CD4-positive, alpha-beta T cell treated with Interleukin-17A for 4 hours (primary cell): ENCODE results near the gene HOXA7.

Experiments
- DNase-seq: peaks from one replicate; pipeline ENCODE4 v3.0.0-alpha.2; 2020; ENCODE audit warnings: mixed read lengths

The HOXA7 gene

GRCh38 chr7:27146491-27147198 lies 9.8 kb downstream of the HOXA7 start:
- no peak for DNase-seq

GRCh38 chr7:27145914-27146412 lies 10.5 kb downstream of the HOXA7 start:
- DNase-seq: no peak

- DNase-seq: no peak
These were observed 11.1 kb downstream of the HOXA7 start for GRCh38 chr7:27145165-27145913.

GRCh38 chr7:27144781-27145164 lies 11.7 kb downstream of the HOXA7 start:
- no peak for DNase-seq

GRCh38 chr7:27143950-27144780 lies 12.3 kb downstream of the HOXA7 start:
- no peak for DNase-seq

GRCh38 chr7:27143023-27143949 lies 13.2 kb downstream of the HOXA7 start, which contains the start of gene HOXA5:
Gene HOXA5, minus strand, starts transcription at chr7:27143681. Its CDS starts 74 bp downstream, at chr7:27143607.
- DNase-seq: no peak

GRCh38 chr7:27142580-27143022 lies 13.9 kb downstream of the HOXA7 start:
- no peak for DNase-seq

- no peak for DNase-seq
These were observed 14.4 kb downstream of the HOXA7 start for GRCh38 chr7:27141923-27142579.

- no peak for DNase-seq
These were observed 15.1 kb downstream of the HOXA7 start for GRCh38 chr7:27141137-27141922.

GRCh38 chr7:27140126-27140857 lies 16.2 kb downstream of the HOXA7 start:
- DNase-seq: no peak

GRCh38 chr7:27139334-27140125 lies 16.9 kb downstream of the HOXA7 start:
- DNase-seq: no peak

- DNase-seq: no peak
These were observed 17.5 kb downstream of the HOXA7 start for GRCh38 chr7:27138985-27139333.

GRCh38 chr7:27138472-27138871 lies 18.0 kb downstream of the HOXA7 start:
- no peak for DNase-seq

GRCh38 chr7:27137640-27138315 lies 18.7 kb downstream of the HOXA7 start:
- no peak for DNase-seq

GRCh38 chr7:27134392-27134791 lies 22.1 kb downstream of the HOXA7 start:
- DNase-seq: no peak

- no peak for DNase-seq
These were observed 22.9 kb downstream of the HOXA7 start for GRCh38 chr7:27133409-27134231.

- DNase-seq: no peak
These were observed 23.5 kb downstream of the HOXA7 start for GRCh38 chr7:27132978-27133377.

- no peak for DNase-seq
These were observed 24.3 kb downstream of the HOXA7 start for GRCh38 chr7:27132214-27132613.
